HL-60/S4 (cell line): ENCODE results near the gene GOLGA8B.
"Not testable (repeated sequence)": the region's sequence is repeated elsewhere in the genome, so short reads cannot be mapped to it uniquely, and the experiment has no call there.

Source experiments
- in situ Hi-C: fragments of 300-500 bp; cut with MboI; formaldehyde crosslinking; loops from 2 replicates; pipeline ENCODE4 v1.14.3; 2022; ENCODE audit warnings: low sequenced_read_pairs

Gene GOLGA8B

DNA sequence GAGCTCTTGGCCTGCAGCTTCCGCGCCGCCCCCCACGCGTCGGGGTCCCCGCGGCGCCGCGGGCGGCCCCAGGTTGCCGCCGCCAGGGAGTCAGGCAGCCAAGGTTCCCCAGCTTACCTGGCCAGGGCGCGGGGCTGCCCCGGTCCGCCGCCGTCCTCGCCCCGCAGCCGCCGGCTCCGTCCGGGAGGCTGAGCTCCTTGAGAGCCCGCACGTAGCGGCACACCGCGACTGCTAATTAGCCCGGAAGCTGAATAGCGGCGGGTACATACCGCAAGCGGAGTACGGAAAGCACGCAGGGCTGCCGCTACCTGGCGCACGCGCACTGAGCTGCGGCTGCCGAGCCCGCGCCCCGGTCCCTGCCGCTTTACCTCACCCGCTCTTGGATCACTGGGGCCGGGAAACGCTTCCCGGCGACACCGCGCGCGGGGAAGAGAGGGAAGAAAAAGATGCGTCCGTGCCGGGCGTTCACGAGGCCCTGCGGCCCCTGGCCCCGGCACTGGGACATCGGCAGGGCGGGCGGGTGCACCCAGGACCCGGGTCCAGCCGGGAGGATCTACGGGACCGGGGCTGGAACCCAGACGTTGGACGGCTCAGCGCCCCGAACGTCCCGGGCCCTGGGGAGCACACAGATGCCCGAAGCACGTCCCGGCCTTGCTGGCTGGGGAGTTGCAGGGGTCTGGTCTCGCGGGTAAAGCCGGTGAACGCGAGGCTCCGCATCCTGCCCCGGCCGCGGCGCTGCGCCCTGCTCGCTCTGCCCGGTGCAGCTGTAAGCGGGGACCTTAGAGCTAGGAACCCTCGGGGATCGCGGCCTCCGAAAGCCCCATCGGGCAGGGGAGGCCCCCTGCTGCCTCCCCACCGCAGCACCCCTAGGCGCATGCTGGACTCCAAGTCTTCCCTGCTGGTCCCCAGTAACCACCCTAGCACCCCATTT lies at the start of gene GOLGA8B:
Gene GOLGA8B (minus strand): TSS at position 253 of the 931 bp plus-strand sequence. CDS start 47,739 bp downstream, outside the sequence.
- in situ Hi-C loops, result loop anchor here (25.0 kb wide), 3 partner anchors 221 to 521 kb away; partner anchors contain the start of genes EMC4 and LPCAT4

DNA sequence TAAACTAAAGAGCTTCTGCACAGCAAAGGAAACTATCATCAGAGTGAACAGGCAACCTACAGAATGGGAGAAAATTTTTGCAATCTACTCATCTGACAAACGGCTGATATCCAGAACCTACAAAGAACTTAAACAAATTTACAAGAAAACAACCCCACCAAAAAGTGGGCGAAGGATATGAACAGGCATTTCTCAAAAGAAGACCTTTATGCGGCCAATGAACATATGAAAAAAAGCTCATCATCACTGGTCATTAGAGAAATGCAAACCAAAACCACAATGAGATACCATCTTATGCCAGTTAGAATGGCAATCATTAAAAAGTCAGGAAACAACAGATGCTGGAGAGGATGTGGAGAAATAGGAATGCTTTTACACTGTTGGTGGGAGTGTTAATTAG lies 49.7 kb upstream of the GOLGA8B start:
- in situ Hi-C loops, result not testable (repeated sequence)

DNA sequence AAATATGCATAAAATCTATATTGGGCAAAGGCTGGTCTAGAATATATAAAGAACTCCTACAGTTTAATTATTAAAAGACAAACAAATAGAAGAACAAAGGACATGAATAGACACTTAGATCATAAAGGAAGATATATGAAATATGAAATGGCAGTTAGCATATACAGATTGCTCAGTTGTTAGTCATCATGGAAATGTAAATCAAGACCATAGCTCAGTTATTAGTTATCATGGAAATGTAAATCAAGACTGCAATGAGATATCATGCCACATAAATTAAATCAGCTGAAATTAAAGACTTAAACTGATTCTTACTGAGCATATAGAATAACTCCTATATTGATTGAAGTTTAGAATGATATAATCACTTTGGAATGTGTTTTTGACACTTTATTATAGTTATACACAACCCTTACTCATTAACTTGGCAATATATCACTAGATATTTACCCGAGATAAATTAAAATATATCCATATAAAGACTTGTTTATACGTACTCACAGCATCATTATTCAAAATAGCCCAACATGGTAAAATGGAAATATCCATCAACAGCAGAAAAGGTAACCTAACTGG lies 45.2 kb upstream of the GOLGA8B start:
- in situ Hi-C loops, result no loop called here

- in situ Hi-C loops, result no loop called here
Measured at GRCh38 chr15:34625007-34625406, 41.6 kb upstream of the GOLGA8B start.

- in situ Hi-C loops, result no loop called here
Measured at GRCh38 chr15:34621675-34622074, 38.2 kb upstream of the GOLGA8B start.

DNA sequence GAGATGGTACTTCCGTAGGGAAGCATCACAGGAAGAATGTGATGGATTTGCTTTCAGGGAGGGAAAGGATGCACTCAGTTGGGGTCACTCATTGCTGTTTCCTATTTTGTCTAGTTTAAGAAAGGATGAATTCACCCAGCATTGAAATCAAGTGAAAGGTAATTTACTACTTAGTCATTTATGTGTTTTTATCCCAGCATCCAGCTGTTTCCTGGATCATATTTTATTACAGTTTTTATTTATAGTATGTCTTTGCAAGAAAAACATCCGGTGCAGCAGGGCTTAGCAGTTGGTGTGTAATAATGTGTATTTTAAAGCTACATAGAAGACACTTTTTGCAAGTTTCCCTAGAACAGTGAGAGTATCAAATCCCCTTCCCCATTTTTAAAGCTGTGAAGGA lies 37.4 kb upstream of the GOLGA8B start:
- in situ Hi-C loops, result no loop called here

DNA sequence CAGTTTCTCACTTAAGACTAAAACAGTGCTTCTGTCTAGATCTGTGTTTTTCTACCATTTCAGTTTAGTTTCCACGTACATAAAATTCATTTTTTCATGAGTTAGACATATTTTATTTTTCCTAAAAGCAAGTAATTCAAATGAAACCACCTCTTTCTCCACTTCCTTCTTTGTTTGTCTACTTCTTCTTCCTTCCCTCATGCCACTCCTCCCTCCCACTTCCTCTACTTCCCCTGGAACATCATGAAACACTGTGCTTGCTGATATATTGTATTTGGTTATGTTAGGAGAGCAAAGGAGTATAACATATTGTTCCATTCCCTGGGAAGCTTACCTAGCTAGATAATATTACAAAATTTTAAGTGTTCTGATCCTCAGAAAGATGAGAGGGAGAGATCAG lies 36.7 kb upstream of the GOLGA8B start:
- in situ Hi-C loops, result no loop called here

DNA sequence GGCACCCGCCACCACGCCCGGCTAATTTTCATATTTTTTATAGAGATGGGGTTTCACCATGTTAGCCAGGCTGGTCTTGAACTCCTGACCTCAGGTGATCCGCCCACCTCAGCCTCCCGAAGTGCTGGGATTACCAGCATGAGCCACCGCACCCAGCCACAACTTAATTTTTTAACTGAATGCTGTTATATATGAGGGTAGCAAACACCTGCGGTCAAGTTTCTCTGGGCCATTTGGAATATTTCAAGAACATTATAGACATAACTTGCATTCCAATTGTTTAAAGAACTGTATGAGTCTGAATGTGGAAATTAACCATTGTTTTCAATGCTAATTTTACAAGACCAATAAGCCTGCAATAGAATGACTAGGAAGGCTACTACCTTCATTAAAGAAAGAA lies 35.7 kb upstream of the GOLGA8B start:
- in situ Hi-C loops, result no loop called here

GRCh38 chr15:34618073-34618472 lies 34.6 kb upstream of the GOLGA8B start:
- in situ Hi-C loops, result no loop called here

DNA sequence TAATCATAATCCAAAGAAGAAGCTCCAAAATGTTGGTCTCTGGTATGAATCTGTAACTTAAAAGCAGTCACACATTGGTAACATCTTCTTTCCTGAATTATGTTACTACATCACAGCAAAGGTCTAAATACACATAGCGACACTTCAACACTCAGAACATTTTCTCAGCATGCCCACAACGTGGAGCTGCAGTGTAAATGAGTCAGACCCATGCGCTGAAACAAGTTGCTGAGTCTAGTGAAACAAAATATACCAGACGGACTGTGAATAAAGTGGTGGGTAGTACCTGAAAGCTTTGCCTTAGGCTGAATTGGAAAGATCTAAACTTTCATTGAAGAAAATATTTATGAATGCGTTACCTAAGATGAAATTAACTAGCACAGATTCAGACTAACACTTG lies 33.2 kb upstream of the GOLGA8B start:
- in situ Hi-C loops, result no loop called here

DNA sequence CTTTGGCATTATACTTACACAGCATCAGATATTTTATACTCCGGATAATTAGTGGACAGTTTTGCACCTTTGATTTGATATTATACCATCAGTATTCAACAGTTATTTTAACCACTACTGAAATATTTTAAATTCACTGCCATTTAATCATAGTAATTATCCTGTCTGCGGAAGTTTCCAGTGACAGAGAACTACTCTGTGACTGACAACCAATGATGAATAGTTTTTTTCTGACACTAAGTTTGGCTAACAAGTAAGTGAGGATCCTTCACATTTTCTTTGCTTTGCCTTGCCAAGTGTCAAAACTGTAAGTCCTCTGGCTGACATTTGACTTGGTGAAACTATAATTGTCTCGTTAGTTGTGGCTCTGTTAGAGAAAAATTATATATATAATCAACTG lies 30.5 kb upstream of the GOLGA8B start:
- in situ Hi-C loops, result no loop called here

- in situ Hi-C loops, result no loop called here
Measured at GRCh38 chr15:34613301-34613700, 29.9 kb upstream of the GOLGA8B start.

- in situ Hi-C loops, result no loop called here
Measured at GRCh38 chr15:34610354-34610753, 26.9 kb upstream of the GOLGA8B start.

DNA sequence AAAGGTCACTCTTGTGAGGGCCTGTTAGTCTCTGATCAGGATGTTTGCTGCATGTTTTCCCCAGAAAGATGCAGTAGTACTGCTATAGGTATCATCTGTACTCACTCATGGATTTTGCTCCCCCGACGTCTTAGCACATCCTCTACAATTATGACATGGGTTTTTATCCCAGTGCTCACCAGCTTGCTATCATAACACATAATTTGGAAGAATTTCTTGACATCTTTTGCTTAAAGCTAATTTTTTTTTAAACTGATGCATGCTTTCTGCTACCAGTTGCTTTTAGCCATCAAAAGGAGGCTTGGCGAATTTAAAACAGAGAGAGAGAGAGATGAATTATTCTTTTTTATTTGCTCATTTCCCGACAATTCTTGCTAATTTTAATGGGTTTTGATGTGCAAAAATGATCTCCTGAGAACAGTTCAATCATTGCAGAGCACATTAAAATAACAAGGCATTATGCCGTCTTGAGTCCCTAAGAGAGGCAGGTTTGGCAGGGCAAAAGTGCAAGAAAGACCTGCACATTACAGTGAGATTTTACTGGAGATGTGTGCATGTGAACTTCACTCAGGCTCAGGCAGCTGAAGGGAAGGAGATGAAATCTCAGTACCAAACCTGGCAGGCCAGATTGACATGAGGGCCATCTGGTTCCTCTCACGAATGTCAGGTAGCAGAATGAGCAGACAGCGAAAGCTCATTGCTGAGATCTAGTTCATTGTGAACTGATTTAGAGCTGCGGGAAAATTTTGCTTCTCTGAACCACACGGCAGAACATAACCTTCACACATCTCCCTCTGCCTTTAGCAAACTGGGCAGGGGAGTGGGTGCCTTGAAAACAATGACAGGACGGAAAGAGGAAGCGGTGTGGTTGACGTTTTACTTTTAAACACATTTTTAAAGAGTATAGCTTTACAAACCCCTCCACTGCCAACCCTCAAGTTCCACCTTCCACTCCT lies 25.9 kb upstream of the GOLGA8B start:
- in situ Hi-C loops, result no loop called here

- in situ Hi-C loops, result no loop called here
Measured at GRCh38 chr15:34608517-34608916, 25.1 kb upstream of the GOLGA8B start.

DNA sequence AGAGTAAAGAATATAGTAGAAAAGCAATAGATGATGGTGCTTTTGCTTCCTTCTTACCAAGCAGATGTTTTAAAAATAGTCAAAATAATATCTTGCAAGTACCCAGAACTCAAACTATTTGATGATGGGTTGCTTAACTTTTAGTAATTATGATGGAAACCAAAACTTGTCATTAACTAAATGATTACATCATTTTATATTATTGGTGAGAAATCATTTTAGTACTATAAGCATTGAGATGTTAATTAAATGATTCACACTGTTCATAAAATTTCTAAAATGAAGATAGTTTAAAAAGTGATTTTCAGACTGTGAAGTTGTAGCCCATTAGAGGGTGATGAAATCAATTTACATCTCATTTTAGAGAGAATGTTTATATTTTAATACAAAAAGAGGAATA lies 24.4 kb upstream of the GOLGA8B start:
- in situ Hi-C loops, result no loop called here

DNA sequence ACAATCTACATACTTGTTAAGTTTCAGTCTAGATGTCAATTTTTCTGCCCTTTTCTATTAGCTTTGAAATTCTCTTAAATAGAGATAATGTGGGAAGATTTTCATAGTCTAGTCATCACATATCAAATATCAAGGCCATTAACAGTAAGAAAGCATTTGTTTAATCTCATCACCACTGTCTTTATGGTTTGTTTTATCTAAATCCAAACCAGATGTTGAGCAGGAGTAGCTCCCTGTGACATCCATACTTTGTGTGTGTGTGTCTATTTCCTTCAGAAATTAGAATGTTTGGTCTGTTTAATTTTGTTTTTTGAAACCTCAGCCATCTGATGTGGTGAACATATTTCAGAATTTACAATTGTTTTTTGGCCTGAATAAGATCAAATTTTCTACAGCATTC lies 23.1 kb upstream of the GOLGA8B start:
- in situ Hi-C loops, result no loop called here

GRCh38 chr15:34606131-34606530 lies 22.7 kb upstream of the GOLGA8B start:
- in situ Hi-C loops, result no loop called here

DNA sequence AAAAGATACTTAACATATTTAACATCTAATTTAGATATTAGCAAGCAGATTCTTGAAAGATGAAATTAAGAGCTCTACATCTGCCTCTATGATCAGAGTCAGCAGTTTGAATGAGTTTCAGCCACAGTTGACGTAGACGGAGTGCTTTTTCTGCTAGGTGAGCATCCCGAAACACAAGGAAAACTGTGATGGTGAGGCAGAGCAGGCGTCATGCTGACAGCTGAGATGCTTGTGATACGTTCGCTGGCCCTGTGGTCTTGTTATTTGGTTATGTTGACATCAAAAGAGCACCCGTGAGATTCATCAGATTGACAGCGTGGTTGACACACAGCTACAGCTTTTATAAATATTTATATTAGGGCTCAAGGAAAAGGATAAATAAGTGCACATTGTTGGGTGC lies 19.6 kb upstream of the GOLGA8B start:
- in situ Hi-C loops, result no loop called here

DNA sequence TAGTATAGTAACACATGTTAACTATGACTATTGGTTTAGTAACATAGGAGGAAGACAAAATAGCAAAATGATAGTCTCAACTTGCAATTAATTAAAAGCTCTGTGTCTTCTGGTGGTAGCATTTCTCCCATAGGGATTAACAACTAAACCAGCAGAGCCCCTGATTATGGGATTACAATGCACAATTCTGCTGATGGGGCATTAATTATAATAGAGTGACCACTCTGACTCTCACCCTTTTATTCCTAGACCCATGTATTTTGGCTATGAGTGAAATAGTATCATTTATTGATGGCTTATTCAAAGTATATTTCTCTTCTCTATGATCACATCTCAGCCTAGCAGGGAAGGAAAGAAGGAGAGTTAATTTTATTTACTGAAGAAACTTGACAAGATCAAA lies 17.5 kb upstream of the GOLGA8B start:
- in situ Hi-C loops, result no loop called here
